HG02840 (cell line): ENCODE measurements around the gene ING5.
"Not testable (repeated sequence)": the region's sequence is repeated elsewhere in the genome, so short reads cannot be mapped to it uniquely, and the experiment has no call there.

ENCODE experiments used
- ATAC-seq: cut with Tn5 transposase; IDR thresholded peaks from one replicate; pipeline ENCODE4 v1.9.1; 2021; ENCODE audit warnings: mild to moderate bottlenecking, moderate library complexity, moderate number of reproducible peaks; ENCODE audit not compliant: unreplicated experiment, low FRiP score

ING5 gene

GRCh38 chr2:241701399-241702154 lies at the start of gene ING5:
TSS of gene ING5 (plus strand) at chr2:241702039. CDS start at chr2:241702066, 27 bp downstream.
- ATAC-seq, result peak; percentile 61

- ATAC-seq, result no peak
Measured at GRCh38 chr2:241652142-241652541, 49.7 kb upstream of the ING5 start.

- ATAC-seq, result no peak
Measured at GRCh38 chr2:241652722-241653121, 49.1 kb upstream of the ING5 start.

DNA sequence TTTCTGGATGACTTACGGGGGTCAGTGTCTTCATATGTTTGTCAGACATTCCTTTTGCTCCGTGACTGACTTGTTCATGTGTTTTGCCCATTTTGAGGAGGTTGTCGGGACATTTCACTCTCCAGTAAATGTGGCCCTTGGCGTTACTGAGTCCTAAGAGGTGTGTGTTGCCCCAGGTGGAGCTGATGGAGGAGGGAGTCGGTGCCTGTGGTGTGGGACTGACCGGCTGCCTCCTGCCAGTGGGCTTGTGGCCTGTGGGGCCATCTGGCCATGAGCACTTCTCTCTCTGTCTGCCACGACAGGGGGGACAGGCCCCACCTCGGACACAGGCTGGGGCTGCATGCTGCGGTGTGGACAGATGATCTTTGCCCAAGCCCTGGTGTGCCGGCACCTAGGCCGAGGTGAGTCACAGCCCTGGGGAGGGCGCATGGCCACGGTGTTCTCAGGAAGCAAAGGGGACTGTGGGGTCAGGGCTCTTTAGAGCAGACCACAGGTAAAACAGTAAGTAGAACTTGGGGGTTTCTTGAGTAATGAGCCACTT lies 48.6 kb upstream of the ING5 start:
- ATAC-seq, result no peak

- no peak for ATAC-seq
Measured at GRCh38 chr2:241654551-241654950, 47.3 kb upstream of the ING5 start.

DNA sequence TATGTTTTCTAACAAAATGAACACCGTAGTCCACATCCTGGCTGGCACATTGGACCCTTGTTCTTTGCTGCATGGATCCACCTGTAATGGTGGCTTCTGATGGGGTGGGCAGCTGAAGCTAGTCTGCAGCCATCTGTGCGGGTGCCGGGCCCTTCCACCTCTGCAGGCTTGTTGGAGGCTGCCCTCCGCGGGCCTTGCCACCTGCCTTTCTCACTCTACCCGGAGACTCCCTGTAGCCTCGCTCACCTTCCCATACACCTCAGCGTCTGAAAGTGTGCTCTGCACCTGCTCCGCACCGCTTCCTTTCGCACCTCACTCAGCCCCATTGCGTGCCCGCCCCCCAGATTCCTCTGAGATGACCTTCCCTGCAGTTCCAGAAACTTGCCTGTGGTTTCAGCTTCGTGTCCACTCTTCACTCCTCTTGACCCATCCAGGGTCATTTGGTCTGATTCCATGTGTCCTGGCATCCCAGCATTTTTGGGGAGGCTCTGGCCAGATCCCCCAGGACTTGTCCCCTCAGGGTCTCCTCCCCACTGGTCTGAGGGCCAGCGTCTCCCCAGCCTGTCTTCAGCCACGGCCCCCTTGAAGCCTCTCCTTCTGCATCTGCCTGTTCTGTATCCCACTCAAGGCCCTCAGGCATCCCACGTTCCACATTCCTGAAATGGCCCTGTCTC lies 46.2 kb upstream of the ING5 start:
- ATAC-seq, result no peak

- no peak for ATAC-seq
Measured at GRCh38 chr2:241656190-241656741, 45.6 kb upstream of the ING5 start.

DNA sequence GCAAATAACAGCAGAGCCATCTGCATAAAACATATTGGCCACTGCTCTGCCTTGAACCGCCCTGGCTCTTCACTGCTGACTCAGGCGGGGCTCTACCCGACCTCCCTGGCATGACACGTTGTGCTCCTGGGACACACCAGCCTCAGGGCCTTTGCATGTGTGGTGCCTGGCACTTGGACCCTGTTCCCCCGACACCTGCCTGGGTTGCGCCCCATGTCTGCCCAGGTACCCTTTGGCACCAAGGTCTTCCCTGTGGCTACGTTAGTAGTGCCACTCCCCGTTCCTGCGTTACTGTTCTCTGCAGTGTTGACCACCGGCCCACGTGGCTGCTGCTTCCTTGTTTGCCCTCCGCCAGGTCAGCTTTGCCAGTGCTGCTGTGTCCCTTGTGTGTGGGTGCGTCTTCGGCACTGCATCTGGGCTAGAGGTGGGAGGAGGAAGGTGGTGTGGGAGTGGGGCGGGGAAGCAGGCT lies 44.0 kb upstream of the ING5 start:
- ATAC-seq, result no peak

DNA sequence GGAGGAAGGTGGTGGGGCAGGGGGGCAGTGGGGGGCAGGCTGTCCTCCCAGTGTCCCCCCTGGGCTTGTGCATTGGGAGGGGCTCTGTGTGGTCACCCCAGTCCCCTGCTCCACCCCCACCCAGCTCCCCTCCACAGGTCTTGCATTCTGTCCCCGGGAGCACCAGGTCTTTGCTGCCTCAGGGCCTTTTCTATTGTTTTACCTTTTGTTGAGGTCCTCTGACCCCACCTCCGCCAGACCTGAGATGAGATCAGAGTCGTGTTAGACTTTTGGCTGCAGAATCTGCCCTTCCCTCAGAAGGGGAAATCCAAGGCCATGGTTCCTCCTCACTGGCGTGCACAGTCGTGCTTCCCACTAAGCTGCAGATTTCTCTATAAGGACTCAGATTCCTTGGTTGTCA lies 43.5 kb upstream of the ING5 start:
- ATAC-seq, result no peak

DNA sequence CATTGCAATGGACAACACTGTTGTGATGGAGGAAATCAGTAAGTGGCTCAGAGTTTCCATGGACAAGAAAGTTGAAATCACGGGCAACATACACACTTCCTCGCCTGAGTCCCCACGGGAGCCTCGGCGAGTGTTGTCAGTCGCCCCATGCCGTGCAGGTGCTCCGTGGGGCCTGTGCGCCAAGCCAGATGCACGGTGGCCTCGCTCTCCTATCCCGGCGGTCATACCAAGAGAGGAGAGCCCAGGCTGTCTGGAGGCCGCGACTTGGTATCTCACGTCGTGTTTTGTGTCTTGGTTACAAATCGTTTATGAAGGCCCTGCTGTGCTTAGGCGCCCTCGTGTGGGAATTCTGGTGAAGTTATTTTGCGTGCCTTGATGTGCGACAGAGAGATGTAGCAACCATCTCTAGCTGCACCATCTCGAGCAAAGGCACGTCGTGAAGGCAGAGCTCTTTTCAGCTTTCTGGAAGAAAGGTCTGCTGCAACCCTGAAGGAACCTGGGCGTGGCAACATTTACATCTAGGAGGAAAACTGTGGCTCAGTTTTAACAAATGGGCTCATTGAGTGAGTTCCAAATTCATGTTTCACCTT lies 42.6 kb upstream of the ING5 start:
- ATAC-seq, result no peak

- ATAC-seq, result no peak
Measured at GRCh38 chr2:241660593-241661213, 41.1 kb upstream of the ING5 start.

- ATAC-seq, result not testable (repeated sequence)
Measured at GRCh38 chr2:241662731-241663130, 39.1 kb upstream of the ING5 start.

DNA sequence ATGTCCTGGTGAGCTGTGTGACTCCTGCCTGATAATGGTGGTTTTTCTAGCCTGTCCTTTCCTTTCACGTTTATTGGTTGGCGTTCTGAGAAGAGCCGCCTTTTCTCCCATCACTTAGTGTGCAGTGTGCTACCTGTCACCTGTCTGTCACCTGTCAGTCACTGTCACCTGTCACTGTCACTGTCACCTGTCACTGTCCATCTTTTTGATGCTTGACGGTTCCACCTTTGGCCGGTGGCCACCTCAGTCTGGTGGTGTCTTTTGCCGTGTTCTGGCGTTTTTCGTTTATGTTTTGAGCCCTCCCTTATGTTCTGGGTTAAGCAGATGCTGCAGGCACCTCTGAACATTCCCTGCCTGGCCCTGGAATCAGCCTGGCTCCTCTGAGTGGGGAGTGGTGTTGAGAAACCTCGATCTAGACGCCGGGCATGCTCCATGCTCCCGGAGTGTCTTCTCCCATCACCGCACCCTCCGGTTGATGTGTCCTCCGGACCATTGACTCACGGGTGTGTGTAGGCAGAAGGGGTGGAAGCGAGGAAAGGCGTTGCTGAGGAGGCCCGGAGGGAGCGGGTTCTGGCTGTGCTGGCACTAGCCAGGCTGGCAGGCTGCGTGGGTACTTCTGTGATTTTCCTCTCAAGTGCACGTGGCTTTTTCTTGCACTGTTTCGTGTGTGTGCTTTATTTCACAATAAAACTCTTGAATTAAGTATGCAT lies 36.0 kb upstream of the ING5 start:
- no peak for ATAC-seq

- ATAC-seq, result no peak
Measured at GRCh38 chr2:241666627-241667400, 35.0 kb upstream of the ING5 start.

DNA sequence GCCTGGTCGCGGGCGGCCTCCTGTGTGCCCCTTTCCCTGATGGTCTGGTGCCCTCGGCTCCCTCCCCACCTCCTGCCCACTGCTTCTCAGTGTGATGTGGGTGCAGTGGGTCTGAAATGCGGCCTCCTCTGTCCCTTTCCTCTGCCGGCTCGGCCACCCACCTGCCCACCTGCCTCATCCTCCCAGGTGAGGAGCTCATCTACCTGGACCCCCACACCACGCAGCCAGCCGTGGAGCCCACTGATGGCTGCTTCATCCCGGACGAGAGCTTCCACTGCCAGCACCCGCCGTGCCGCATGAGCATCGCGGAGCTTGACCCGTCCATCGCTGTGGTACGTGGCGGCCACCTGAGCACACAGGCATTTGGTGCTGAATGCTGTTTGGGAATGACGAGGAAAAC lies 33.5 kb upstream of the ING5 start:
- ATAC-seq, result no peak

GRCh38 chr2:241668839-241669238 lies 33.0 kb upstream of the ING5 start:
- ATAC-seq, result no peak

DNA sequence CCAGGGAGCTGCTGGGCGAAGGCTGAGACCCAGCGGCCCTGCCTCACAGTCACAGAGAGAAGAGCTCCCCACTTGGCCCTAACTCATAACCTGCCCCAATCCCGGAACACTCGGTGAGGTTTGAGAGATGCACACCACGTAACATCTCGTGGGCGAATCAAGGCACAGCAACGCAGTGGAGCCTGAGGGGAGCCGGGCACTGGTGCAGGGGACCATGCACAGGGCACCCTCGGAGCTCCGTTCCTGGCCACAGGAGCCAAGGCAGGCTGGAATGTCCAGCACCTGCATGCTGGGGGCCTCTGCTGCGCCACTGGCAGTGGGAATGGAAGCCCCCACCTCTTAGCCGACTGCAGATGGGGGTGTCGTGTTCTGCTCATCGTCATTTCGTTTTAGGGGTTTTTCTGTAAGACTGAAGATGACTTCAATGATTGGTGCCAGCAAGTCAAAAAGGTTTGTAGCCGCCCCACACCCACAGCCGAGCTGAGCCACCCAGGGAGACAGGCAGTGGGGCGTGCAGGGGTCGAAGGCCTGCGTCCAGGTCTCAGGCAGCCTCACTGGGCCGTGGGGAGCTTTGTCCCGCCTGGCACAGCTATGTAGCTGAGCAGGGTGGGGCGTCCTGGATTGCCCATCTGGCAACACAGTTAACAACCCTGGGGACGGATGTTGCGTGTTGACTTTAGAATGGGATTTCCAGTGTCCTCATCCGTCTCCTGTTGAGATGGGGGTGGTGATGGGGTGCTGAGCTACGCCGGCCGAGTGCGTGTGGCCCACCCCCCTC lies 31.3 kb upstream of the ING5 start:
- ATAC-seq, result no peak

DNA sequence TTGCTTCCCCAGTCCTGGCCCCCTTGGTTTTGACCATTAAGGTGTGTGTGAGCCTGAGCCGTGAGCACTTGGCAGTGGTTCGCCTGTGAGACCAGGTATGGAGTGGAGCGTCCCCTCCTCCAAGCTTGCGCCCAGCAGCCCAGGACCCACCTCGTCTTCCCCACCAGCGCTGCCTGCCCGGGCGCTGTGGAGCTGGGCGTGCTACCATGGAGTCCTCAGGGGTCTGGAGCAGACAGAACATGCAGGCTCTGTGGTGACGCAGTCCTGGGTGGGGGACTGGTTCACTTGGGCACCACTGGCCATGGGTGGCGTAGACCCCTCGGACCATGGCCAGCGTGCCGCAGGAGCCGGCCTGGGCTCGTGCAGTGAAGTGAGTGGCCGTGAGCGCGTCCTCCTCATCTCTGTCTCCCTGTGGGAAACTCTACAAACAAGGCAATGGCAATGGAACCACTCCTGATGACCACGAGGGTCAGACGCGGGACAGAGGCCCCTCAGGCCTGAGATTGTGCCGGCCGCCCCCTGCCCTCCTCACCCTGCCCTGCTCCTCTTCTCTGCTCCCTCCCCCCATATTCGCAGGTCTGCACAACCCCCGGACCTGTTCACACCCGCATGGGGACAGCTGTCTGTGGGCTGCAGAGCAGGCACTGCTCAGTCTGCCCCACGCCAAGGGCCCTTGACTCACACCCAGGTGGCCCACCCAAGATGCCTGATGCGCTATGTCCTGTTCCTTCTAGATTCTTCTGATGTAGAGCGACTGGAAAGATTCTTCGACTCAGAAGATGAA lies 30.2 kb upstream of the ING5 start:
- no peak for ATAC-seq
